ENCODE measurements around the gene MICU1.

DNA sequence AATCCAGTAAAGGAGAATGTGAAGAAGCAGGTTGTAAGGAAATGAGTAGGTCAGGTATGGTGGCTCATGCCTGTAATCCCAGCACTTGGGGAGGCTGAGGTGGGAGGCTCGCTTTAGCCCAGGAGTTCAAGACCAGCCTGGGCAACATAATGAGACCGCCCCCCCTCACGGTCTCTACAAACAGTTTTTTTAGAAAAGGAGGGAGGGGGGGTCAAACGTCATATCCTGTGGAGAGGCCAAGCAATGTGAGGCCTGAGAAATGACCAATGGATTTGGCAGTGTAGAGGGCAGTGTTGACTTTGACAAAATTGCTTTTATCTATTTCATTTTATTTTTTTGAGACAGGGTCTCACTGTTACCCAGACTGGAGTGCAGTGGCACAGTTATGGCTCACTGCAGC lies 268.9 kb downstream of the MICU1 start:
- TF ChIP-seq, protein P1, sequence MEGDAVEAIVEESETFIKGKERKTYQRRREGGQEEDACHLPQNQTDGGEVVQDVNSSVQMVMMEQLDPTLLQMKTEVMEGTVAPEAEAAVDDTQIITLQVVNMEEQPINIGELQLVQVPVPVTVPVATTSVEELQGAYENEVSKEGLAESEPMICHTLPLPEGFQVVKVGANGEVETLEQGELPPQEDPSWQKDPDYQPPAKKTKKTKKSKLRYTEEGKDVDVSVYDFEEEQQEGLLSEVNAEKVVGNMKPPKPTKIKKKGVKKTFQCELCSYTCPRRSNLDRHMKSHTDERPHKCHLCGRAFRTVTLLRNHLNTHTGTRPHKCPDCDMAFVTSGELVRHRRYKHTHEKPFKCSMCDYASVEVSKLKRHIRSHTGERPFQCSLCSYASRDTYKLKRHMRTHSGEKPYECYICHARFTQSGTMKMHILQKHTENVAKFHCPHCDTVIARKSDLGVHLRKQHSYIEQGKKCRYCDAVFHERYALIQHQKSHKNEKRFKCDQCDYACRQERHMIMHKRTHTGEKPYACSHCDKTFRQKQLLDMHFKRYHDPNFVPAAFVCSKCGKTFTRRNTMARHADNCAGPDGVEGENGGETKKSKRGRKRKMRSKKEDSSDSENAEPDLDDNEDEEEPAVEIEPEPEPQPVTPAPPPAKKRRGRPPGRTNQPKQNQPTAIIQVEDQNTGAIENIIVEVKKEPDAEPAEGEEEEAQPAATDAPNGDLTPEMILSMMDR (IDR thresholded peaks at IDR 0.05; ENCODE audit: insufficient read depth, low read length, poor library complexity, severe bottlenecking): no peak
- TF ChIP-seq EZH2phosphoT487 (conservative IDR thresholded peaks at IDR 0.05; ENCODE audit: low read length): no peak

All from SU-DHL-6 (cell line).